ENCODE results near the gene SMAD9. TPM values are rescaled to one million over a fixed set of nuclear protein-coding genes. Genes with fewer than 3 reads are reported as not detected.

SMAD9 gene
- total and polyA plus RNA-seq, 2 of the 8 experiments (the other 6 are each of a cell fraction or from before 2014, with no cell fraction given) = 0.45 to 1.0 TPM

GRCh38 chr13:36857253-36857652 is 62.8 kb downstream of the SMAD9 start:
- TF ChIP-seq CHD1 (IDR thresholded peaks at IDR 0.05; ENCODE audit: low read depth, low read length) (no peak), ATF3 (IDR thresholded peaks at IDR 0.05; ENCODE audit: insufficient read depth, low read depth, low read length) (no peak), TAF7 (optimal IDR thresholded peaks at IDR 0.05; ENCODE audit: borderline replicate concordance, low read depth, low read length) (no peak), POLR2AphosphoS5 (IDR thresholded peaks at IDR 0.05; ENCODE audit: low read depth, low read length) (no peak), SAP30 (IDR thresholded peaks at IDR 0.05; ENCODE audit: insufficient read depth, insufficient replicate concordance, low read length) (no peak), SP4 (IDR thresholded peaks at IDR 0.05; ENCODE audit: low read length) (no peak)
- H3K79me2 ChIP-seq (ENCODE audit: control insufficient read depth in 1 of 2, insufficient read depth in 2 of 2, low read length in 2 of 2) = no peaks in the 10 kb centered on the region
- ChIA-PET CTCF (ENCODE audit: partially characterized antibody) (interaction anchor here (0.7 to 4.8 kb wide), 9 partner anchors 9 to 440 kb away, joined by 3 to 65 read pairs (median 4); no protein-coding TSS in a partner anchor), POLR2A (ENCODE audit: partially characterized antibody) (no interaction called here)
- H2BK5ac ChIP-seq (ENCODE audit: low read depth, low read length) = no peak overlapping the region
- H3K18ac ChIP-seq (ENCODE audit: extremely low read depth, low read length) = no peak overlapping the region
- H3K4me2 ChIP-seq (ENCODE audit: insufficient read depth in 1 of 2, low read depth in 2 of 2, low read length in 2 of 2) = no peak overlapping the region
- H3K14ac ChIP-seq (ENCODE audit: insufficient read length) = no peak overlapping the region
- no peak overlapping the region for H3K4ac ChIP-seq (replicated peaks; ENCODE audit: insufficient read length, low read depth, low read length)
- H3K27ac ChIP-seq (ENCODE audit: low read depth, low read length) = no peak overlapping the region
- FAIRE-seq (no peak), DNase-seq (ENCODE audit: low read depth in 1 of 2, low spot score in 2 of 2) (no peak)
- H3K9ac ChIP-seq (replicated peaks in 1 of 4; ENCODE audit: extremely low read depth in 1 of 4, low read depth in 3 of 4, low read length in 3 of 4) = no peak overlapping the region
- no peaks in the 10 kb centered on the region for H3K79me1 ChIP-seq (ENCODE audit: low read depth, low read length)
- no peak overlapping the region for H3K56ac ChIP-seq (replicated peaks; ENCODE audit: insufficient read length, low read depth, low read length)
- no peak overlapping the region for H4K5ac ChIP-seq (ENCODE audit: insufficient read length, low read depth, low read length)
- H4K20me1 ChIP-seq (replicated peaks in 1 of 2; ENCODE audit: control insufficient read depth in 1 of 2, insufficient read depth in 2 of 2, low read length in 2 of 2) = no peaks in the 10 kb centered on the region
- H2BK120ac ChIP-seq (replicated peaks; ENCODE audit: low read depth, low read length) = no peak overlapping the region
- H3K23me2 ChIP-seq (ENCODE audit: low read depth, low read length) = no peaks in the 10 kb centered on the region
- H3K4me1 ChIP-seq (replicated peaks in 1 of 4; ENCODE audit: control insufficient read depth in 3 of 4, insufficient read depth in 4 of 4, low read length in 3 of 4) = peaks cover 0 to 3% (median 0%) of the 10 kb centered on the region in 4 experiments; a peak in 1 of 7 replicates
- H3K9me3 ChIP-seq (ENCODE audit: insufficient read depth in 2 of 2, low read depth in 1 of 2, low read length in 1 of 2) = no peaks in the 10 kb centered on the region
- no peak overlapping the region for H2BK15ac ChIP-seq (ENCODE audit: low read length)
- H3K36me3 ChIP-seq (ENCODE audit: control insufficient read depth in 2 of 4, insufficient read depth in 4 of 4, low read length in 3 of 4) = no peaks in the 10 kb centered on the region
- H2AK5ac ChIP-seq (ENCODE audit: low read depth, low read length) = no peak overlapping the region
- H4K8ac ChIP-seq (ENCODE audit: extremely low read depth, insufficient read depth, low read length) = no peak overlapping the region
- H4K91ac ChIP-seq (replicated peaks; ENCODE audit: insufficient read length, low read length) = no peak overlapping the region
- H2AFZ ChIP-seq (ENCODE audit: low read length) = no peak overlapping the region
- no peak overlapping the region for H2BK20ac ChIP-seq (ENCODE audit: low read length)
- no peak overlapping the region for H3K23ac ChIP-seq (ENCODE audit: insufficient read length)
- H2BK12ac ChIP-seq (ENCODE audit: low read depth, low read length) = no peak overlapping the region
- H3K27me3 ChIP-seq (replicated peaks in 1 of 4; ENCODE audit: control insufficient read depth in 3 of 4, extremely low read depth in 1 of 4, insufficient read depth in 3 of 4, low read length in 3 of 4) = no peaks in the 10 kb centered on the region
- no peak overlapping the region for H3K4me3 ChIP-seq (ENCODE audit: extremely low read depth in 1 of 4, insufficient read depth in 2 of 4, low read depth in 3 of 4, low read length in 4 of 4)
